HTR-8/SVneo (cell line): ENCODE measurements around the gene TRAPPC11.
A peak's percentile ranks its signal among the peaks of the same experiment; 100 is the strongest.

Experiments
- DNase-seq: peaks from one replicate; pipeline ENCODE4 v3.0.0; 2011; ENCODE audit warnings: low spot score, mixed read lengths; ENCODE audit not compliant: insufficient read length
- FAIRE-seq: peaks from 2 replicates; lab custom pipeline; 2011; peaks lifted over from hg19 to GRCh38; lab: Jason Lieb, UNC

The TRAPPC11 gene

DNA sequence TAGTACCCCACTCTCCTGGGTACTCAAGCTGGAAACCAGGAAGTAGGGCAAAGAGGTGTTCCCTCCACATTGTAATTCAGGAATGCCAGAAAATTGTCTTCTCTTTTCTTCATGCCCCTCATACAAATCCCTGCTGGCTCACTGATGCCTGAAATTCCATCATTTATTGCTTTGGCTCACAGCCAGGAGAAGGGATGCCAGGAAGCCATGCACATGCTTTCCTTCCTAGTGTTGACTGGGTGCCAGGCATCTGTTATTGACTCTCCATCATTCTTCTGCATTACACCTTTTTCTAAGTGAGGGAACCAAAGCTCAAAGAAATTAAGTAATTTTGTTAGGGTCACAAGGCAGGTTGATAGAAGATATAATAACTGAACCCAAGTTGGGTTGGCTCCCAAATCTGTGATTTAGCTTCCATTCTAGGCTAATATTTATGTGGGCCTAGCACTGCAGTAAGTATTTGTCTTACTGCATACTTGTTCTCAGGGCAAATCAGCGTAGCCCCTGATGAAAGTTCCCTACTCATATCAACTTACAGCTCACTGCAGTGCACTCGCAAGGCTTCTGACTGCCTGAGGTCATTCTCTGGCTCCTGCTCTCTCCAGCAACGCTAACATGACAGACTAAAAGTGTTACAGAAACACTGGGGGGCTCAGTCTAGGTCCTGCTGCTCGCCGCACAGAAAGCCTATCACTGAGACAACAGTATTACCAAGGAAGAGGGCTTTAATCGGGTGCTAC lies 89.0 kb downstream of the TRAPPC11 start:
- peak; percentile 60 for FAIRE-seq
- DNase-seq = peak; percentile 46

DNA sequence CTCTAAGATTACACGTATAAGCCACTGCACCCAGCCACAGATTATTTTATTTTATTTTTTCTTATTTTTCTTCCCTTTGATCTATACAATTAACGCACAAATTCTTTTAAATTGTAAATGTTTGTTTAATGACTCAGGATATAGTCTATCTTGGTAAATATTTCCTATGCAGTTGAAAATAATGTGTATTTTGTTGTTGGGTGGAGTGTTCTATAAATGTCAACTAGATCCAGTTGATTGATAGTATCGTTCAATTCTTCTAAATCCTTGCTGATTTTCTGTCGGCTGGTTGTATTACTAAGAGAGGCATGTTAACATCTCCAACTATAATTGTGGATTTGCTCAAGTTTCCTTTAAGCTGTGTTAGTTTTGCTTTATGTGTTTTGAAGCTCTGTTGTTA lies 92.0 kb downstream of the TRAPPC11 start:
- DNase-seq = no peak
- FAIRE-seq = no peak

DNA sequence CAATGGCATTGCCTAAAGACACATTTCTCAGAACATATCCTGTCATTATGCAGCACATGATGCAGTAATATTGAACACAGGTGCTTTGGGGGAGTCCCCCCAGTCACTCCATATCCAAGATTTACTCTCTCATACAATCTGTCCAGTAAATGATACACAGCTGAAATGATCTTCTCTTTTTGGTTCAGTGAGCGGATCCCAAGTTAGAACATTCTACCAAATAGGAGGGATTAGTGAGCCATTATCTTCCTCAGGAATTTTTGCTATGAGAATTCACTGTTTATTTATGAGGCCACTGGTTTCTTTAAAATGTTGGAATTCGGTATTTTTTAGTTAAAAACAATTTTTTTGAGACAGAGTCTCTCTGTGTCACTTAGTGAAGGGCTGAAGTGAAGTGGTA lies 96.5 kb downstream of the TRAPPC11 start:
- FAIRE-seq (no peak), DNase-seq (no peak)

DNA sequence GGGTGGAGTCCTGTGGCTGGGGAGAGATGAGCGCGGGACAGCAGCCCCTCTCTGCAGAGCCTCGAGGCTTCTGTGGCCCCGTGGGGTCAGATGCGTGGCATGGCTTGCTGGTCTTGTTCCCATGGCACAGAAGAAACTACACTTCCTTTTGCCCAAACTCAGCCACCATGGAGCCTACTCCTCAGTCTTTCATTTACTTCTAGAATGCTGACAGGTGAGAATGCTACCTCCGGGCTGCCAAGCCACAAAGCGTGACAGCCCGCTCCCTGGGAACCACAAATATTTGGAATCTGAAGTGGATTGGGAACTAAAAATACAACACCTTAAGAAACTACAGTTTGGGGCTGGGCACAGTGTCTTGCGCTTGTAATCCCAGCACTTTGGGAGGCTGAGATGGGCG lies 98.0 kb downstream of the TRAPPC11 start:
- DNase-seq = no peak
- FAIRE-seq = no peak

DNA sequence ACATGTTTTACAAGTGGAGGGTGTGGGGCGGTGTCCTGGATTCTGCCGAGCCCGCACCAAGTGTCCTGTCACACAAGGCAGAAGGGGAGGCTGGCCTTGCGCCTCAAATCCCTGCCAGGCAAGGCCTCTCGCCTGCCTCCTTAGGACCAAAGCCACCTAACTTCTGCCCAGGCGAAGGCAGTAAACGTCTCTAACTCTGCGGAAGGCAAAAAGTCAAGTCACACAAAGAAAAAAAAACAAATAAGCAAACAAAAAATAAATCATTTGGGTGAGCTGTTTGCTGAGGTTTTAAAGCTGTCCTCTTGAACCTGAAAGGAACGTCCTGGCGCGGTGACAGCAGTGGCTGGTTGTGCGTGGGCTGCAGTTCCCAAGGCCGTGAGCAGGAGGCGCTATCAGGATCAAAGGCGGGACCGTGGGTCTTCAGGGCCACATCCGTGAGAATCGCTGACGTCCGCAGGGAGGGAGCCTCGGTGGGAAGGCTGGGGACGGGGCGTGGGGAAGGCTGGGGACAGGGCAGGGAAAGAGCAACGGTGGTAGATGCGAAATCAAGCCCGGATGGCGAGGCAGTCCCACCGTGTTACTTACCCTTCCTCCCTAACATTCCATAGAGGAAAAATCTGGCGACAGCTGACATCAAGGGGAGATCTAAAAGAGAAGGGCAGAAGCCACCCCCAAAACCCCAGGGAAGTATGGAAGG lies 99.1 kb downstream of the TRAPPC11 start:
- FAIRE-seq (no peak), DNase-seq (no peak)

DNA sequence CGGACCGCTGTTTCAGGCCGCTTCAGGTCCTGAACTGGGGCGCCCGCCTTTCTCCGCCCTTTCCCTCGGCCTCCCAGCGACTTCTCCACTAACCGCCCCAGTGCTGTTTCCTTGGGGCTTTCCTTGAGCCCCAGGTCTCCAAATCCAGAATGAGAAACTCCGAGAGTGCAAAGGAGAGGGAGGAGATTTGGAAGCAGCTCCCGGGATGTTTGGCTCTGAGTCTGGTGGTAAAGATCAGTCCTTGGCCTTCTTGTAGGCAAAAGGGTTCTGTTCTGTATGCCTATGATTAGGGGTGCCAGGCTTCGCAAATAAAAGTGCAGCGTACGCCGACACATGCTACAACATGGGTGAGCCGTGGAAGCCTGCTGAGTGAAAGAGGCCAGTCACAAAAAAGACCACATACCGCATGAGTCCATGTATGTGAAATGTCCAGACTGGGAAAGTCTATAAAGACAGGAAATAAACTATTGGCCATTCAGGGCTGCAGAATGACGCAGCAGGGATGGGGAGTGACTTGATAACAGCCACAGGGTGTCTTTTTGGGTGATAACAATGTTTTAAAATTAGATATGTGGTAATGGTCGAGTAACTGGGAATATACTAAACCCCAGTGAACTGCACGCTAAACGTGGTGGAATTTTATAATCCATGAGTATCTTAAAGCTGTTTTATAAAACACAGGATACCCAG lies 99.8 kb downstream of the TRAPPC11 start:
- FAIRE-seq = no peak
- no peak for DNase-seq

DNA sequence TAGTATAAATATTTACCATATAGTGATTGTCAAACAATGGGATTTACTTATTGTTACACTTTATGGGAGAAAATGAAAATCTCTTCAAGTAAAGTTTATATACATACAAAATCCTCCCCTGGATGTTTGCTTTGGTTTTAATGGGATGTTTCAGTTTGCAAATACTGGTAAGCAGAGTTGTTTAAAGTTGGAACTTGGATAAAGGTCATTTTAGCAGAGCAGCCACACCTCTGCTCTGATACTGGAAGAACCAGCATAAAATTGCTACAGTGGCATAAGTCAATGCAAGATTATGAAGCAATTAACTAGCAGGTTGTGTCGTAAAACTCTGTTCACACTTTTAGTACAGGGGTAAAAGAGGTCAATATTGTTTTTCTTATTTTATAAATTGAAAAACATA lies 101.2 kb downstream of the TRAPPC11 start:
- FAIRE-seq (no peak), DNase-seq (no peak)
